Psoas muscle (tissue), 8 donors: ENCODE data around the gene PEX19. TPM values are rescaled to one million over a fixed set of nuclear protein-coding genes. Genes with fewer than 3 reads are reported as not detected.

Source experiments
- ATAC-seq, 4 donors: fragments of 200-7000 bp; cut with Tn5 transposase; one replicate each; pipeline ENCODE4 v1.9.1; 2020; ENCODE audit warnings: moderate library complexity in 3 of 4, mild to moderate bottlenecking in 2 of 4
- DNase-seq, 2 donors: peaks; one replicate each; pipeline ENCODE4 v3.0.0-alpha.2; 2020
- H3K27ac ChIP-seq: fragments of 200-600 bp; one replicate; pipeline ENCODE4 v1.8.0; 2022
- H3K27me3 ChIP-seq, 3 donors: fragments of 200-600 bp in 1 of 3; one replicate each; pipeline versions ENCODE4 v1.6.1 to v1.8.0; 2013 to 2022; ENCODE audit warnings: low read length in 2 of 3, mild to moderate bottlenecking in 2 of 3, moderate library complexity in 1 of 3; ENCODE audit not compliant: insufficient read depth in 3 of 3
- H3K36me3 ChIP-seq, 2 donors: fragments of 200-600 bp in 1 of 2; one replicate each; pipeline versions ENCODE4 v1.6.1 to v1.8.0; 2013 to 2022; ENCODE audit warnings: low read depth in 1 of 2, mild to moderate bottlenecking in 1 of 2, moderate library complexity in 1 of 2; ENCODE audit not compliant: insufficient read depth in 1 of 2
- H3K4me1 ChIP-seq: fragments of 200-600 bp; one replicate; pipeline ENCODE4 v1.8.0; 2022
- H3K4me3 ChIP-seq: fragments of 200-600 bp; one replicate; pipeline ENCODE4 v1.8.0; 2022; ENCODE audit warnings: mild to moderate bottlenecking
- H3K9me3 ChIP-seq: fragments of 200-600 bp; one replicate; pipeline ENCODE4 v1.8.0; 2022
- WGBS, 3 donors: extraction: QIAGEN DNeasy Blood & Tissue Kit; methylation state at CpG; one replicate each; pipeline versions ENCODE4 v1.1.6 to v1.1.7; 2013; 5-methylcytosine and 5-hydroxymethylcytosine counted together
- intact Hi-C, 2 donors: fragments of 100-400 bp; cut with DNase I; formaldehyde crosslinking; loops; one replicate each; pipeline versions ENCODE4 v1.11.0 to v1.14.2; 2022
- polyA plus RNA-seq, 3 donors: library from polyadenylated mRNA; stranded (reverse); fragments of 200-250 nt; gene quantifications; one replicate each; pipeline ENCODE4 v1.2.3, GENCODE V29; 2013
- total RNA-seq, 4 donors: library from RNA; stranded (reverse); fragmentation: NEBNext Ultra II Directional in 2 of 4; extraction: Animal tissue kit (Norgen Biotek cat#: 25700) in 2 of 4; gene quantifications; one replicate each; pipeline versions ENCODE4 v1.2.1 to v1.2.4, GENCODE V29; 2021 to 2023
- TF ChIP-seq, protein P1 (sequence below): fragments of 200-600 bp; IDR thresholded peaks from one replicate; pipeline ENCODE4 v1.8.0; 2022; ENCODE audit warnings: antibody characterized with exemption
- donor health status: healthy with polysubstance abuse.
- donor health status: DM: no; HTN: no; CAD: no; lungs with moderate emphysema.
- donor health status: Bipolar disorder and iron deficiency.
- donor health status: healthy.
- donor health status: DM: yes; HTN: yes; CAD: no.
- donor health status: DM: no; HTN: no; CAD: no.
- donor health status: DM: no; HTN: no; CAD: no.
- donor health status: DM: yes; HTN: yes; CAD: no.

Gene PEX19
- total and polyA plus RNA-seq, 7 donors = 30.2 to 117 (median 78.1) TPM

- TF ChIP-seq, protein P1, sequence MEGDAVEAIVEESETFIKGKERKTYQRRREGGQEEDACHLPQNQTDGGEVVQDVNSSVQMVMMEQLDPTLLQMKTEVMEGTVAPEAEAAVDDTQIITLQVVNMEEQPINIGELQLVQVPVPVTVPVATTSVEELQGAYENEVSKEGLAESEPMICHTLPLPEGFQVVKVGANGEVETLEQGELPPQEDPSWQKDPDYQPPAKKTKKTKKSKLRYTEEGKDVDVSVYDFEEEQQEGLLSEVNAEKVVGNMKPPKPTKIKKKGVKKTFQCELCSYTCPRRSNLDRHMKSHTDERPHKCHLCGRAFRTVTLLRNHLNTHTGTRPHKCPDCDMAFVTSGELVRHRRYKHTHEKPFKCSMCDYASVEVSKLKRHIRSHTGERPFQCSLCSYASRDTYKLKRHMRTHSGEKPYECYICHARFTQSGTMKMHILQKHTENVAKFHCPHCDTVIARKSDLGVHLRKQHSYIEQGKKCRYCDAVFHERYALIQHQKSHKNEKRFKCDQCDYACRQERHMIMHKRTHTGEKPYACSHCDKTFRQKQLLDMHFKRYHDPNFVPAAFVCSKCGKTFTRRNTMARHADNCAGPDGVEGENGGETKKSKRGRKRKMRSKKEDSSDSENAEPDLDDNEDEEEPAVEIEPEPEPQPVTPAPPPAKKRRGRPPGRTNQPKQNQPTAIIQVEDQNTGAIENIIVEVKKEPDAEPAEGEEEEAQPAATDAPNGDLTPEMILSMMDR = no peak
- peak overlapping the region; percentile 98 for H3K4me3 ChIP-seq
- H3K9me3 ChIP-seq = no peaks in the 10 kb centered on the region
- peak overlapping the region; percentile 91 for H3K27ac ChIP-seq
- intact Hi-C loops = loop anchor here in 1 of 2 donors (2.0 kb wide), 1 partner anchor 23 kb away; the partner anchor contains the start of gene DCAF8
- no peaks in the 10 kb centered on the region for H3K27me3 ChIP-seq
- H3K36me3 ChIP-seq = peaks cover 13 to 50% of the 10 kb centered on the region in 2 donors
- H3K4me1 ChIP-seq = peaks cover 18% of the 10 kb centered on the region
- DNase-seq (no peak), ATAC-seq (peak in 1 of 4 donors; percentile 2)
- 82 to 85% (median 84%) methylated on average over 23 of the region's 23 CpGs for WGBS, 3 donors
Observed at GRCh38 chr1:160285506-160285905, 573 bp upstream of the PEX19 start.

- Histone ChIP-seq H3K9me3 (no peaks in the 10 kb centered on the region), H3K36me3 (peaks cover 5 to 50% of the 10 kb centered on the region in 2 donors), H3K4me1 (peaks cover 18% of the 10 kb centered on the region), H3K27ac (peak overlapping the region; percentile 91), H3K4me3 (peak overlapping the region; percentile 98), H3K27me3 (no peaks in the 10 kb centered on the region)
- intact Hi-C loops = loop anchor here in 1 of 2 donors (2.0 kb wide), 1 partner anchor 22 kb away; the partner anchor contains the start of gene DCAF8
- TF ChIP-seq, protein P1 = no peak
- ATAC-seq = peak; percentile 21 to 56 (median 36)
- WGBS, 3 donors = 1 to 2% (median 2%) methylated on average over 15 of the region's 15 CpGs
- no peak for DNase-seq
Observed at GRCh38 chr1:160284220-160284781, 632 bp downstream of the PEX19 start.

DNA sequence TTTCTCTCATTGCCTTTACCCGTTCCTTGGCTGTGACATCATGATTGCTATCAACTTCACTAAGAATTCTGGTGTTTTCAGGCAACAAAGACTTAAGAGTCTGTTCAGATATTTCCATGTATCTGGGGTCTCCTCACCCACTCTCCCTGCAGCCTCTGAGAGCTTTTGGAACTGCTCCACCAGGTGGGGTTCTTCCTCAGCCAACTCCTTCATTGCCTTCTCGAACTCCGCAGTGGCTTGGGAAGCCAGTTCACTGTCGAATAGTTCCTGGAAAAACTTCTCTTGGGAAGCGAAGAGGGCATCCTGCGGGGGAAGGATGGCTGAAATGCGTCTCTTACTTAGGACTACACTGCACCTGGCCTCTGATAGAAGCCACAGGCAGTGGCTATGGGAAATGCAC lies 2.1 kb downstream of the PEX19 start:
- Histone ChIP-seq H3K27ac (no peak overlapping the region), H3K36me3 (peaks cover 14 to 54% of the 10 kb centered on the region in 2 donors)
- 86 to 88% (median 87%) methylated on average over 7 of the region's 7 CpGs for WGBS, 3 donors

GRCh38 chr1:160277987-160278386 lies 6.9 kb downstream of the PEX19 start:
- H3K9me3 ChIP-seq = no peaks in the 10 kb centered on the region
- intact Hi-C loops = no loop called here
- WGBS, 3 donors = 87 to 88% (median 87%) methylated on average over 4 of the region's 4 CpGs

More for the DNA sequence above, 2.1 kb downstream of the PEX19 start:
- Histone ChIP-seq H3K27me3 (no peaks in the 10 kb centered on the region), H3K4me3 (no peak overlapping the region), H3K9me3 (no peaks in the 10 kb centered on the region), H3K4me1 (peaks cover 18% of the 10 kb centered on the region)
- TF ChIP-seq, protein P1 = no peak
- intact Hi-C loops = no loop called here
- no peak for ATAC-seq
- DNase-seq = no peak

More at GRCh38 chr1:160277987-160278386, 6.9 kb downstream of the PEX19 start:
- H3K4me3 ChIP-seq = no peak overlapping the region
- H3K36me3 ChIP-seq = peaks cover 17 to 75% of the 10 kb centered on the region in 2 donors
- H3K27me3 ChIP-seq = no peaks in the 10 kb centered on the region
- ATAC-seq (no peak), DNase-seq (no peak)
- H3K4me1 ChIP-seq = no peaks in the 10 kb centered on the region
- H3K27ac ChIP-seq = no peak overlapping the region
- TF ChIP-seq, protein P1 = no peak
